ENCODE data around the gene BPIFB6. TPM values are rescaled to one million over a fixed set of nuclear protein-coding genes. Genes with fewer than 3 reads are reported as not detected.

The BPIFB6 gene
- polyA plus RNA-seq, 3 donors = not detected

DNA sequence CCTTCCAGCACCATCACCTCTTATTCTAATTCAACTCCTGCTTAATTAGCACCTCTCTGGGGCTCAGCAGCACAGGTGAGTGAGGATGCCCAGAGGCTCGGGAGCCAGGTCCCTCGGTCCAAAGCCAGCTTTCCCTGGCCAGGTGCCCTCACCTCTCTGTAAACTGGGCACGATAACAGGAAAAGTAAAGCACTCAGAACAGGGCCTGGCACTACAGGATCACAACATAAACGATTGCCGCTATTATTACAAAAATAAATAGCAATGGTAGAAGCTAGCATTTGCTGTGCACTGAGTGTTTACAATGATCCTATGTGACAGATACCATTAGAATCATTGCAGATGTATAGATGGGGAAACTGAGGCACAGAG lies 21.3 kb upstream of the BPIFB6 start:
- H3K4me1 Mint-ChIP-seq = no peaks in the 10 kb centered on the region
- H3K9me3 ChIP-seq (replicated peaks in 1 of 2; ENCODE audit: control insufficient read depth in 1 of 2, insufficient read depth in 1 of 2, low read length in 2 of 2) = no peaks in the 10 kb centered on the region
- H3K4me2 ChIP-seq (replicated peaks; ENCODE audit: extremely low read depth, low read length, poor library complexity, severe bottlenecking) = no peak overlapping the region
- H3K36me3 ChIP-seq (replicated peaks in 1 of 2; ENCODE audit: control insufficient read depth in 1 of 2, insufficient read depth in 2 of 2, low read length in 2 of 2) = no peaks in the 10 kb centered on the region
- no peak overlapping the region for H3K27ac Mint-ChIP-seq
- no peak overlapping the region for H3K9ac ChIP-seq (ENCODE audit: insufficient read depth, low read length, poor library complexity, severe bottlenecking)
- no peak for DNase-seq
- H3K36me3 Mint-ChIP-seq = no peaks in the 10 kb centered on the region
- H4K20me1 ChIP-seq (ENCODE audit: insufficient read depth, low read length) = no peaks in the 10 kb centered on the region
- H3K27me3 ChIP-seq (ENCODE audit: control insufficient read depth in 2 of 2, insufficient read depth in 2 of 2, low read length in 2 of 2) = no peaks in the 10 kb centered on the region
- no peaks in the 10 kb centered on the region for H3K4me1 ChIP-seq (ENCODE audit: control insufficient read depth in 1 of 2, insufficient read depth in 2 of 2, low read length in 2 of 2)
- no peak overlapping the region for H3K4me3 Mint-ChIP-seq
- no peak overlapping the region for H3K4me3 ChIP-seq (replicated peaks in 1 of 3; ENCODE audit: low read depth in 2 of 3, low read length in 3 of 3)
- peaks cover 0 to 3% (median 3%) of the 10 kb centered on the region in 7 donors for H3K9me3 Mint-ChIP-seq
- peaks cover 0 to 2% (median 0%) of the 10 kb centered on the region in 3 donors for H3K27me3 Mint-ChIP-seq (ENCODE audit: low read depth in 3 of 3)
- no peaks in the 10 kb centered on the region for H3K79me2 ChIP-seq (ENCODE audit: insufficient read depth, low read length)
- intact Hi-C loops (cut with micrococcal nuclease) = no loop called here
- no peak overlapping the region for H3K27ac ChIP-seq (ENCODE audit: low read depth in 1 of 2, low read length in 2 of 2)
- TF ChIP-seq, protein P1, sequence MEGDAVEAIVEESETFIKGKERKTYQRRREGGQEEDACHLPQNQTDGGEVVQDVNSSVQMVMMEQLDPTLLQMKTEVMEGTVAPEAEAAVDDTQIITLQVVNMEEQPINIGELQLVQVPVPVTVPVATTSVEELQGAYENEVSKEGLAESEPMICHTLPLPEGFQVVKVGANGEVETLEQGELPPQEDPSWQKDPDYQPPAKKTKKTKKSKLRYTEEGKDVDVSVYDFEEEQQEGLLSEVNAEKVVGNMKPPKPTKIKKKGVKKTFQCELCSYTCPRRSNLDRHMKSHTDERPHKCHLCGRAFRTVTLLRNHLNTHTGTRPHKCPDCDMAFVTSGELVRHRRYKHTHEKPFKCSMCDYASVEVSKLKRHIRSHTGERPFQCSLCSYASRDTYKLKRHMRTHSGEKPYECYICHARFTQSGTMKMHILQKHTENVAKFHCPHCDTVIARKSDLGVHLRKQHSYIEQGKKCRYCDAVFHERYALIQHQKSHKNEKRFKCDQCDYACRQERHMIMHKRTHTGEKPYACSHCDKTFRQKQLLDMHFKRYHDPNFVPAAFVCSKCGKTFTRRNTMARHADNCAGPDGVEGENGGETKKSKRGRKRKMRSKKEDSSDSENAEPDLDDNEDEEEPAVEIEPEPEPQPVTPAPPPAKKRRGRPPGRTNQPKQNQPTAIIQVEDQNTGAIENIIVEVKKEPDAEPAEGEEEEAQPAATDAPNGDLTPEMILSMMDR (IDR thresholded peaks at IDR 0.05) = no peak
- H2AFZ ChIP-seq (ENCODE audit: insufficient read depth, low read depth, low read length, poor library complexity, severe bottlenecking) = no peak overlapping the region
- WGBS (ENCODE audit: insufficient coverage) = 89% methylated on average over 2 of the region's 5 CpGs

GRCh38 chr20:33010674-33011449 lies 20.6 kb upstream of the BPIFB6 start:
- Histone ChIP-seq H3K9me3 (replicated peaks in 1 of 2; ENCODE audit: control insufficient read depth in 1 of 2, insufficient read depth in 1 of 2, low read length in 2 of 2) (no peaks in the 10 kb centered on the region), H3K79me2 (ENCODE audit: insufficient read depth, low read length) (no peaks in the 10 kb centered on the region), H3K27me3 (ENCODE audit: control insufficient read depth in 2 of 2, insufficient read depth in 2 of 2, low read length in 2 of 2) (no peaks in the 10 kb centered on the region), H2AFZ (ENCODE audit: insufficient read depth, low read depth, low read length, poor library complexity, severe bottlenecking) (no peak overlapping the region), H3K9ac (ENCODE audit: insufficient read depth, low read length, poor library complexity, severe bottlenecking) (no peak overlapping the region), H3K27ac (ENCODE audit: low read depth in 1 of 2, low read length in 2 of 2) (no peak overlapping the region), H3K4me2 (replicated peaks; ENCODE audit: extremely low read depth, low read length, poor library complexity, severe bottlenecking) (no peak overlapping the region), H4K20me1 (ENCODE audit: insufficient read depth, low read length) (no peaks in the 10 kb centered on the region), H3K4me3 (replicated peaks in 1 of 3; ENCODE audit: low read depth in 2 of 3, low read length in 3 of 3) (no peak overlapping the region), H3K36me3 (replicated peaks in 1 of 2; ENCODE audit: control insufficient read depth in 1 of 2, insufficient read depth in 2 of 2, low read length in 2 of 2) (no peaks in the 10 kb centered on the region), H3K4me1 (ENCODE audit: control insufficient read depth in 1 of 2, insufficient read depth in 2 of 2, low read length in 2 of 2) (no peaks in the 10 kb centered on the region)
- no peaks in the 10 kb centered on the region for H3K9me3 Mint-ChIP-seq
- no peaks in the 10 kb centered on the region for H3K36me3 Mint-ChIP-seq
- TF ChIP-seq, protein P1 (IDR thresholded peaks at IDR 0.05) = no peak
- H3K4me1 Mint-ChIP-seq = no peaks in the 10 kb centered on the region
- intact Hi-C loops (cut with micrococcal nuclease) = no loop called here
- peaks cover 0 to 2% (median 0%) of the 10 kb centered on the region in 3 donors for H3K27me3 Mint-ChIP-seq (ENCODE audit: low read depth in 3 of 3)
- no peak for DNase-seq
- no peak overlapping the region for H3K27ac Mint-ChIP-seq
- no peak overlapping the region for H3K4me3 Mint-ChIP-seq
- 90% methylated on average over 5 of the region's 8 CpGs for WGBS (ENCODE audit: insufficient coverage)

All from CD14-positive monocyte (primary cell).